Left lung (tissue), 10 donors: ENCODE data around the gene CPM. TPM values are rescaled to one million over a fixed set of nuclear protein-coding genes. Genes with fewer than 3 reads are reported as not detected.
"Not testable (repeated sequence)": the region's sequence is repeated elsewhere in the genome, so short reads cannot be mapped to it uniquely, and the experiment has no call there.

Experiments
- ATAC-seq: fragments of 200-7000 bp; cut with Tn5 transposase; one replicate; pipeline ENCODE4 v1.9.1; 2020; ENCODE audit warnings: moderate library complexity
- DNase-seq, 4 donors: peaks; one replicate each; pipeline ENCODE4 v3.0.0-alpha.2; 2013 to 2020
- H3K27ac ChIP-seq, 2 donors: fragments of 200-600 bp; sonication (generic) in 1 of 2; one replicate each; pipeline versions ENCODE4 v1.5.0 to v1.8.0; 2020 to 2021
- H3K27me3 ChIP-seq, 2 donors: fragments of 200-600 bp; sonication (generic) in 1 of 2; one replicate each; pipeline versions ENCODE4 v1.5.0 to v1.8.0; 2020 to 2021
- H3K36me3 ChIP-seq, 2 donors: fragments of 200-600 bp; sonication (generic) in 1 of 2; one replicate each; pipeline versions ENCODE4 v1.5.0 to v1.8.0; 2020 to 2021
- H3K4me1 ChIP-seq, 2 donors: fragments of 200-600 bp; one replicate each; pipeline ENCODE4 v1.8.0; 2021
- H3K4me3 ChIP-seq, 2 donors: fragments of 200-600 bp; sonication (generic) in 1 of 2; one replicate each; pipeline versions ENCODE4 v1.5.0 to v1.8.0; 2020 to 2021; ENCODE audit warnings: mild to moderate bottlenecking in 1 of 2
- H3K9me3 ChIP-seq, 2 donors: fragments of 200-600 bp; sonication (generic) in 1 of 2; one replicate each; pipeline versions ENCODE4 v1.5.0 to v1.8.0; 2020 to 2021
- CTCF ChIP-seq, 2 donors: fragments of 200-600 bp; sonication (generic) in 1 of 2; IDR thresholded peaks; one replicate each; pipeline versions ENCODE4 v1.5.0 to v1.8.0; 2021; ENCODE audit warnings: antibody characterized with exemption in 2 of 2
- intact Hi-C, 2 donors: fragments of 100-400 bp; cut with DNase I; formaldehyde crosslinking; loops; one replicate each; pipeline versions ENCODE4 v1.11.2 to v1.14.2; 2022
- polyA plus RNA-seq, 6 donors: library from polyadenylated mRNA; unstranded; fragments of 120-200 nt; gene quantifications; one replicate each; pipeline ENCODE4 v1.2.1, GENCODE V29; 2013; ENCODE audit not compliant: insufficient read length in 6 of 6
- total RNA-seq, 2 donors: library from RNA; stranded (reverse); fragmentation: NEBNext Ultra II Directional; extraction: Animal tissue kit (Norgen Biotek cat#: 25700); gene quantifications; one replicate each; pipeline ENCODE4 v1.2.1, GENCODE V29; 2021
- donor health status: DM: no; HTN: yes; CAD: no.
- donor health status: DM: no; HTN: no; CAD: no.

Gene CPM
- total and polyA plus RNA-seq, 8 donors: 180 to 708 (median 336) TPM

- no peak for DNase-seq
- Histone ChIP-seq H3K4me1 (peaks cover 0 to 5% of the 10 kb centered on the region in 2 donors), H3K27me3 (no peaks in the 10 kb centered on the region), H3K27ac (no peak overlapping the region), H3K9me3 (no peaks in the 10 kb centered on the region), H3K36me3 (peaks cover 4 to 84% of the 10 kb centered on the region in 2 donors), H3K4me3 (no peak overlapping the region)
- intact Hi-C loops: loop anchor here in 1 of 2 donors (10.0 kb wide), 1 partner anchor 197 kb away; no protein-coding TSS in a partner anchor
- no peak for TF ChIP-seq CTCF (IDR thresholded peaks at IDR 0.05)
- no peak for ATAC-seq
Measured at GRCh38 chr12:68867606-68868005, 65.4 kb downstream of the CPM start.

- DNase-seq (no peak), ATAC-seq (no peak)
- Histone ChIP-seq H3K27me3 (no peaks in the 10 kb centered on the region), H3K27ac (no peak overlapping the region), H3K4me1 (peaks cover 0 to 5% of the 10 kb centered on the region in 2 donors), H3K36me3 (peaks cover 4 to 83% of the 10 kb centered on the region in 2 donors), H3K4me3 (no peak overlapping the region), H3K9me3 (no peaks in the 10 kb centered on the region)
- intact Hi-C loops: loop anchor here in 1 of 2 donors (10.0 kb wide), 1 partner anchor 198 kb away; no protein-coding TSS in a partner anchor
- no peak for TF ChIP-seq CTCF (IDR thresholded peaks at IDR 0.05)
Measured at GRCh38 chr12:68866950-68867349, 66.0 kb downstream of the CPM start.

GRCh38 chr12:68865399-68866164 is 67.4 kb downstream of the CPM start:
- Histone ChIP-seq H3K9me3 (no peaks in the 10 kb centered on the region), H3K27me3 (no peaks in the 10 kb centered on the region), H3K27ac (no peak overlapping the region), H3K4me3 (no peak overlapping the region), H3K4me1 (peaks cover 0 to 5% of the 10 kb centered on the region in 2 donors), H3K36me3 (peaks cover 0 to 81% of the 10 kb centered on the region in 2 donors)
- intact Hi-C loops: loop anchor here in 1 of 2 donors (10.0 kb wide), 1 partner anchor 199 kb away; no protein-coding TSS in a partner anchor
- TF ChIP-seq CTCF (IDR thresholded peaks at IDR 0.05): no peak
- DNase-seq (no peak), ATAC-seq (no peak)

- no peak overlapping the region for H3K27ac ChIP-seq
- H3K9me3 ChIP-seq: no peaks in the 10 kb centered on the region
- intact Hi-C loops: loop anchor here in 1 of 2 donors (10.0 kb wide), 1 partner anchor 200 kb away; no protein-coding TSS in a partner anchor
- peaks cover 0 to 76% of the 10 kb centered on the region in 2 donors for H3K36me3 ChIP-seq
- no peak for TF ChIP-seq CTCF (IDR thresholded peaks at IDR 0.05)
- ATAC-seq: no peak
- no peaks in the 10 kb centered on the region for H3K27me3 ChIP-seq
- peaks cover 0 to 5% of the 10 kb centered on the region in 2 donors for H3K4me1 ChIP-seq
- no peak for DNase-seq
- no peak overlapping the region for H3K4me3 ChIP-seq
Measured at GRCh38 chr12:68864604-68865003, 68.4 kb downstream of the CPM start.

GRCh38 chr12:68863886-68864454 is 69.0 kb downstream of the CPM start:
- peaks cover 0 to 70% of the 10 kb centered on the region in 2 donors for H3K36me3 ChIP-seq
- not testable (repeated sequence) for H3K27ac ChIP-seq, H3K4me1 ChIP-seq, H3K9me3 ChIP-seq, H3K4me3 ChIP-seq, H3K27me3 ChIP-seq
- ATAC-seq (peak; percentile 38), DNase-seq (peak in 2 of 4 donors; percentile 34 to 52)
- intact Hi-C loops: loop anchor here in 1 of 2 donors (10.0 kb wide), 1 partner anchor 201 kb away; no protein-coding TSS in a partner anchor
- peak; percentile 40 to 54 for TF ChIP-seq CTCF (IDR thresholded peaks at IDR 0.05)
